Upper lobe of left lung (tissue), 4 donors: ENCODE results near the gene PLAAT3.

ENCODE experiments used
- CTCF ChIP-seq, 6 experiments: fragments of 450-650 bp in 4 of 6; fragments of 200-600 bp in 2 of 6; sonication (generic) in 2 of 6; IDR thresholded peaks; one replicate each; pipeline ENCODE4 v1.5.1; 2016 to 2019; ENCODE audit warnings: antibody characterized with exemption in 6 of 6
- EP300 ChIP-seq, 4 donors: sonication (generic); formaldehyde crosslinking; IDR thresholded peaks; one replicate each; pipeline ENCODE4 v1.5.1; 2017; ENCODE audit warnings: antibody characterized with exemption in 4 of 4, control low read depth in 2 of 4
- POLR2A ChIP-seq, 4 donors: fragments of 450-650 bp; IDR thresholded peaks; one replicate each; pipeline ENCODE4 v1.5.1; 2016 to 2017; ENCODE audit warnings: antibody characterized with exemption in 4 of 4, mild to moderate bottlenecking in 2 of 4
- POLR2AphosphoS5 ChIP-seq, 2 donors: sonication (generic); formaldehyde crosslinking; IDR thresholded peaks; one replicate each; pipeline ENCODE4 v1.5.1; 2017; ENCODE audit warnings: antibody characterized with exemption in 2 of 2

- no peak for TF ChIP-seq CTCF (IDR thresholded peaks at IDR 0.05)
- TF ChIP-seq POLR2A (IDR thresholded peaks at IDR 0.05): no peak
- TF ChIP-seq POLR2AphosphoS5 (IDR thresholded peaks at IDR 0.05): no peak
- no peak for TF ChIP-seq EP300 (IDR thresholded peaks at IDR 0.05)
Observed at GRCh38 chr11:63603180-63603518, 11.1 kb downstream of the PLAAT3 start.
